ENCODE data around the gene PLD1. TPM values are rescaled to one million over a fixed set of nuclear protein-coding genes. Genes with fewer than 3 reads are reported as not detected.

Gene PLD1
- total and polyA plus RNA-seq, 3 experiments from 2014 or later = 0.59 to 14.5 (median 1.3) TPM

DNA sequence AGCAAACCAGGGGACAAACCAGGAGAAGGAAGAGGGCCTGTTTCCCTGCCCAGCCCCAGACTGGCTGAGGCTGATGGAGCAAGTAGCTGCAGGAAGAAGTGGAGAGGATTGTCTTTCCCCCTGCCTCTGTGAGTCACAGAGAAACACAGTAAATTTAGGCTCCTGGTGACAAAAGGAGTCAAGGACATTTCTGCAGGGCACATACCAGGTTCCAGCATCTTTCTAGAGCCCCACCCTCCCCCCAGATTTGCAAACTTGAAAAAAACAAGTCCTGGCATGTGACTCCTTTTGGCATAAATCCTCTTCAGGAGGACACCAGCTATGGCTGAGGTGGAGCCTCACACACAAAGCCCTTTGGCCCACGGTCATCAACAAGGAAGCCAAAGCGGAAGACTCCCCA, 17.8 kb downstream of the PLD1 start:
- Histone ChIP-seq H3K4me3 (ENCODE audit: low read length) (no peak overlapping the region), H3K9me3 (ENCODE audit: low read length) (no peaks in the 10 kb centered on the region), H3K4me1 (ENCODE audit: insufficient read depth, low read length) (no peaks in the 10 kb centered on the region), H3K27ac (ENCODE audit: low read depth, low read length) (no peak overlapping the region), H3K36me3 (ENCODE audit: insufficient read depth, low read length) (no peaks in the 10 kb centered on the region), H3K27me3 (ENCODE audit: insufficient read depth, low read length, poor library complexity, severe bottlenecking) (no peaks in the 10 kb centered on the region)
- no peak for DNase-seq
- Mint-ChIP-seq H3K27ac (no peak overlapping the region), H3K36me3 (peaks cover 0 to 6% (median 3%) of the 10 kb centered on the region in 3 donors), H3K4me3 (no peak overlapping the region), H3K9me3 (no peaks in the 10 kb centered on the region), H3K27me3 (peaks cover 6 to 11% of the 10 kb centered on the region in 2 donors), H3K4me1 (peaks cover 0 to 3% (median 0%) of the 10 kb centered on the region in 3 donors)
- ChIA-PET CTCF (no interaction called here), POLR2A (no interaction called here)

DNA sequence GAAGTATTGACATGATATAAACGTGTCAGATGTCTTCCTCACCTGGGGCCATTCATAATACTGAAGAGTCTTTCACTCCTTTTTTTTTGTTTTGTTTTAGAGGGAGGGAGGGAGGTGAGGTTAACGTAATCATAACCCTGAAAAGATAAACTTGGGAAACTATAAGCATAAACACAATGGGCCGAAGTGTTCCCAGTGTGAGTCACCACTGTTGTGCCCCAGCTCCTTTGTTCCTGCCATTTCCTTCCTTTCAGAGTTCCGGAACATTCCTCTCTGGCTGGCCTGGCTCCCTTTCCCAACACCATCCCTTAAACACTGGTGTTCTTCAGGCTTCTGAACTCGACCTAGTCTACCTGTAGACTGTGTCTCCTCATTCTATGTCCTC, 18.6 kb downstream of the PLD1 start:
- no peaks in the 10 kb centered on the region for H3K27me3 ChIP-seq (ENCODE audit: insufficient read depth, low read length, poor library complexity, severe bottlenecking)
- H3K36me3 ChIP-seq (ENCODE audit: insufficient read depth, low read length) = no peaks in the 10 kb centered on the region
- H3K4me3 Mint-ChIP-seq = no peak overlapping the region
- peak overlapping the region in 1 of 8 donors; percentile 87 for H3K27ac Mint-ChIP-seq
- H3K27me3 Mint-ChIP-seq = peaks cover 6 to 11% of the 10 kb centered on the region in 2 donors
- H3K4me1 Mint-ChIP-seq = peaks cover 0 to 3% (median 0%) of the 10 kb centered on the region in 3 donors
- no peak for DNase-seq
- CTCF ChIA-PET = no interaction called here
- no peaks in the 10 kb centered on the region for H3K9me3 Mint-ChIP-seq
- no peak overlapping the region for H3K4me3 ChIP-seq (ENCODE audit: low read length)
- H3K27ac ChIP-seq (ENCODE audit: low read depth, low read length) = no peak overlapping the region
- H3K4me1 ChIP-seq (ENCODE audit: insufficient read depth, low read length) = no peaks in the 10 kb centered on the region
- H3K36me3 Mint-ChIP-seq = peaks cover 0 to 6% (median 3%) of the 10 kb centered on the region in 3 donors
- POLR2A ChIA-PET = no interaction called here
- H3K9me3 ChIP-seq (ENCODE audit: low read length) = no peaks in the 10 kb centered on the region

DNA sequence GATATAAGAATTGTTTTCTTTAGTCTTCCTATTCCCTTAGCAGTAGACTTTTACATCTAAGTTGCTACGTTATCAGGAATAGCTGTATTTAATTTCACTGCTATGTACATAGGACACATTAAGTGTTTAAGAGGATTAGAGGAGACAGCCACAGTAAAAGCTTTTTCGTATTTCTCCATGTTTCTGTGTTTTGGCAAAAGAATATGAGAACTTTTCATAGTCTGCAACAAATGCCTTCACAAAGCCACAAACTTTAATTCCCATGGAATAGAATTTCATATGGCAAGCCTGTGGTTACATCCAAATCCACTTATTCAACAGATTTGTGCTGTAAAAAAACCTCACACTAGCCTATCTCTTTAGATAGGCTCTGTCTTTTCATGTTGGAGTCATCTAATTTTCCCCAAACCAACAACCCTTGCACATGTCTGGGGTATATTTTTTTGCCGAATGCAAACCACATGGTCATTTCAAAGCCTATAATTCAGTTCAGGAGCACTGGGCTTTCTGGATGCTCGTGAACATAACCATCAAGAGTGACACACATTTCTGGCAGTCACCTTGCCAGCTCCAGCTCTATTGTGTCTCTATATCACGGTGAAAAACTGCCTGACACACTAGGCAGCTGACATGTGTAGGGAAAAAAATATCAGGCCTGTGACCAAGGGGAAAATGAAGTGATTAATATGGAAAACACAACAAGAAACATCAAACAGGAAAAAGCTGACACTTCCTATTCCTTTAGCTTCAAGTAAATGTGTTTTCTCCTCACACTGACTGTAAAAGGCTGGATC, 19.2 kb downstream of the PLD1 start:
- Mint-ChIP-seq H3K27me3 (peaks cover 6 to 11% of the 10 kb centered on the region in 2 donors), H3K9me3 (no peaks in the 10 kb centered on the region), H3K4me3 (no peak overlapping the region), H3K27ac (no peak overlapping the region), H3K36me3 (peaks cover 0 to 6% (median 3%) of the 10 kb centered on the region in 3 donors), H3K4me1 (peaks cover 0 to 3% (median 0%) of the 10 kb centered on the region in 3 donors)
- ChIA-PET POLR2A (no interaction called here), CTCF (no interaction called here)
- H3K36me3 ChIP-seq (ENCODE audit: insufficient read depth, low read length) = no peaks in the 10 kb centered on the region
- no peaks in the 10 kb centered on the region for H3K4me1 ChIP-seq (ENCODE audit: insufficient read depth, low read length)
- no peaks in the 10 kb centered on the region for H3K27me3 ChIP-seq (ENCODE audit: insufficient read depth, low read length, poor library complexity, severe bottlenecking)
- no peak for DNase-seq
- no peak overlapping the region for H3K4me3 ChIP-seq (ENCODE audit: low read length)
- H3K27ac ChIP-seq (ENCODE audit: low read depth, low read length) = no peak overlapping the region
- H3K9me3 ChIP-seq (ENCODE audit: low read length) = no peaks in the 10 kb centered on the region

DNA sequence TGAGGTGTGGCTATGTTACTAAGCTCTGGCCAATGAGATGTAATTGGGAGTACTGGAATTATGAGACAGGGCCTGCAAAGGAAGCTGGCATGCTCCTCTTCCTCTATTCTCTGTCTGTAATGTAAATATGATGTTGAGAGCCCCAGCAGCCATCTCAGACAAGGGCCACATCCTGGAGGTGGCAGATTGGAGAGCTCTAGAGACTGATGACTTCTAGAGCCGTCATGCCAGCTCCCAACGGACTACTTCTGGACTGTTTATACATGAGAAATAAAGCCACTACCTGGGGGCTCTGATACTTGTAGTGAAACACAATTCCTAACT, 19.7 kb downstream of the PLD1 start:
- POLR2A ChIA-PET = no interaction called here

DNA sequence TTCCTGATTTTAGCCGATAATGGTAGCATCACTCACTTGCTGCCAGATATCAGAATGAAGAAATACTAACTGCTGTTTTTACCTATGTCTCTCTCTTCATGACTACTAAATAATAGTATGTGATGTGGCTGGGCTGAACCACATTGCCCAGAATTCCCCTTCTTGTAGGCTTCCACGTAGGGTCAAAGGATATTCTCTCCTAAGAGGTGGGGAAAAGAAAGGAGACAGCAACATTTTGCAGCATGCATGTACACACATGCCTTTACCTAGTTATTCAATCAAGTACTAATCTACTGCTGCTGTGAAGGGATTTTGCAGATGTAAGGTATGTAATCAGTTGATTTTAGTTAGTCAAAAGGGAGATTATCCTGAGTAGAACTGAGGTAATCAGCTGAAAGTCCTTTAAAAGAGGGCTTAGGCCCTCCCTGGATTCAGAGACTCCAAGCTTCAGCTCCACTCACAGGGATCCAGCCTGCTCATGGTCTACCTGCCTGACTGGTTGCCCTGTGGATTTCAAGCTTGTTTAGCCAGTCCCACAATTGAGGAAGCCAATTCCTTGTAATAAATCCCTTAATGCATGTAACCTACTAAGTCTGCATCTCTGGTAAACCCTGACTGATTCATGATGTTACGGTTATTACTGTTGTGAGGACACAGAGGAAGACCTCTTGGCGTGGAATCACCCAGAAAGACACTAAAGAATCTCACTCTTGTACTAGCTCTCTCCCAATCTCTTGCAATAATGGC, 20.4 kb downstream of the PLD1 start:
- DNase-seq = no peak
- peaks cover 6 to 11% of the 10 kb centered on the region in 2 donors for H3K27me3 Mint-ChIP-seq
- Histone ChIP-seq H3K36me3 (ENCODE audit: insufficient read depth, low read length) (no peaks in the 10 kb centered on the region), H3K27ac (ENCODE audit: low read depth, low read length) (no peak overlapping the region), H3K9me3 (ENCODE audit: low read length) (no peaks in the 10 kb centered on the region), H3K4me1 (ENCODE audit: insufficient read depth, low read length) (no peaks in the 10 kb centered on the region), H3K4me3 (ENCODE audit: low read length) (no peak overlapping the region), H3K27me3 (ENCODE audit: insufficient read depth, low read length, poor library complexity, severe bottlenecking) (no peaks in the 10 kb centered on the region)
- peak overlapping the region in 1 of 8 donors; percentile 32 for H3K27ac Mint-ChIP-seq
- peaks cover 0 to 6% (median 3%) of the 10 kb centered on the region in 3 donors for H3K36me3 Mint-ChIP-seq
- H3K9me3 Mint-ChIP-seq = no peaks in the 10 kb centered on the region
- H3K4me1 Mint-ChIP-seq = peaks cover 0 to 3% (median 0%) of the 10 kb centered on the region in 3 donors
- POLR2A ChIA-PET = interaction anchor here (0.5 kb wide), 1 partner anchor 440 kb away, joined by 5 read pairs; no protein-coding TSS in a partner anchor
- CTCF ChIA-PET = no interaction called here
- no peak overlapping the region for H3K4me3 Mint-ChIP-seq

More for the DNA sequence above, 19.7 kb downstream of the PLD1 start:
- Mint-ChIP-seq H3K36me3 (peaks cover 0 to 6% (median 3%) of the 10 kb centered on the region in 3 donors), H3K4me1 (peaks cover 0 to 3% (median 0%) of the 10 kb centered on the region in 3 donors), H3K27ac (peak overlapping the region in 1 of 8 donors; percentile 32), H3K27me3 (peaks cover 6 to 11% of the 10 kb centered on the region in 2 donors), H3K9me3 (no peaks in the 10 kb centered on the region), H3K4me3 (no peak overlapping the region)
- no peak for DNase-seq
- Histone ChIP-seq H3K36me3 (ENCODE audit: insufficient read depth, low read length) (no peaks in the 10 kb centered on the region), H3K4me1 (ENCODE audit: insufficient read depth, low read length) (no peaks in the 10 kb centered on the region), H3K4me3 (ENCODE audit: low read length) (no peak overlapping the region), H3K9me3 (ENCODE audit: low read length) (no peaks in the 10 kb centered on the region), H3K27ac (ENCODE audit: low read depth, low read length) (no peak overlapping the region), H3K27me3 (ENCODE audit: insufficient read depth, low read length, poor library complexity, severe bottlenecking) (no peaks in the 10 kb centered on the region)
- CTCF ChIA-PET = no interaction called here

DNA sequence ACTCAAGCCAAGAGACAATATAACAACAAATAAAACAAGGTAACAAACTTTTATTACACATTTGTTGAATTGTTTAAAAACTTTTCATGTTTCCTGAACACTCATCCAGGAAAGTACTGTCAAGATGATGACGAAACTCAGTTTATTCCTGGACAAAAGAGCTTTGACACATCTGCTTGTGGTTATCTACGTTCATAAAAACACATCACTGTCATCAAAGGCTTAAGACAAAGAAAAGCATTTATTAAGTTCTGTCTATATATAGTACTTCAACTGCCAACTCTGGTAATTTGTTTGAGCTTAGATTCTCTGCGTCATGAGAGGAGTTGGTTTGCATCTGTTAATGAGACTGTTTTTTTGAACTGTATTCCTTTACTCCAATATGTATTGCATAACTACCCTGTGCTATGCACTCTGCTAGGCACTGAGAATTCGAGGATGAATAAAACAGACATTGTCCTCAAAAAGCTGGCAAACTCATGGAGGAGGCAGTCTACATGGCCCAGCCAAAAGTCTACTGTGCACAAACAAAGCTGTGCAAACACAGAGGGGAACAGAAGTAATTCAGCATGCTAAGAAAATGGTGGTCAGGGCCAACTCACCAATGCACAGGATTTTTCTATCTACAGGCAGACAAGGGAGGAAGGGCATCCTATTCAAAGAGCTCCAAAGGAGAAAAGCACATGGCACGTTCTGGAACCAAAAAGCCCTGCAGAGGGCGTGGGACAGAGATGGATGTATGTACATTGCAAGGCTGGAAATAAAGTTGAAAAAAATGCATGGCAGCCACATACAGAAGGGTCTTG, 21.5 kb downstream of the PLD1 start:
- Mint-ChIP-seq H3K9me3 (no peaks in the 10 kb centered on the region), H3K4me3 (no peak overlapping the region), H3K27ac (peak overlapping the region in 2 of 8 donors; percentile 12 to 22), H3K4me1 (peaks cover 0 to 3% (median 0%) of the 10 kb centered on the region in 3 donors), H3K27me3 (peaks cover 6 to 17% of the 10 kb centered on the region in 2 donors), H3K36me3 (peaks cover 0 to 6% (median 3%) of the 10 kb centered on the region in 3 donors)
- Histone ChIP-seq H3K27me3 (ENCODE audit: insufficient read depth, low read length, poor library complexity, severe bottlenecking) (no peaks in the 10 kb centered on the region), H3K27ac (ENCODE audit: low read depth, low read length) (no peak overlapping the region), H3K4me3 (ENCODE audit: low read length) (no peak overlapping the region), H3K4me1 (ENCODE audit: insufficient read depth, low read length) (no peaks in the 10 kb centered on the region), H3K9me3 (ENCODE audit: low read length) (no peaks in the 10 kb centered on the region), H3K36me3 (ENCODE audit: insufficient read depth, low read length) (no peaks in the 10 kb centered on the region)
- POLR2A ChIA-PET = no interaction called here
- CTCF ChIA-PET = no interaction called here
- no peak for DNase-seq

DNA sequence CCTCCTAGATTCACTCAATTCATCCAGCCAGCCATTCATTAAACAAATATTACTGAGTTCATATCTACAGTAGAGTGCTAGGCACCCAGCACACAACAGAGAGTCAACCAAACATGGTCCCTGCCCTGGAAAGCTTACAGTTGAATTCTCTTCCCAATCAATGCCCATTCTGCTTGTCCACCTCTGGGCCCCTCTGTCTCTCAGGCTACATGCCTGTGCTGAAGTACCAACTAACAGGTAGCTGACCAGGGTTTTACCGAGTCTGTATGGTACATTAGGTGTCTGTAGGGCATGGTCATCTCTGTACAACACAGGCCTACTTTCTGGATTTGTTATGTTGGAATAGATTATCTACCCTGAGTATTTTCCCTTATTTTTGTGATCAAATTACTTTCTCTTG, 23.3 kb downstream of the PLD1 start:
- H3K4me3 ChIP-seq (ENCODE audit: low read length) = no peak overlapping the region
- no peak for DNase-seq
- Mint-ChIP-seq H3K4me1 (peaks cover 0 to 3% (median 0%) of the 10 kb centered on the region in 3 donors), H3K27me3 (peaks cover 6 to 20% of the 10 kb centered on the region in 2 donors), H3K27ac (no peak overlapping the region), H3K4me3 (peak overlapping the region in 1 of 7 donors; percentile 0), H3K9me3 (no peaks in the 10 kb centered on the region), H3K36me3 (peaks cover 0 to 6% (median 3%) of the 10 kb centered on the region in 3 donors)
- no peak overlapping the region for H3K27ac ChIP-seq (ENCODE audit: low read depth, low read length)
- H3K36me3 ChIP-seq (ENCODE audit: insufficient read depth, low read length) = no peaks in the 10 kb centered on the region
- no peaks in the 10 kb centered on the region for H3K4me1 ChIP-seq (ENCODE audit: insufficient read depth, low read length)
- H3K9me3 ChIP-seq (ENCODE audit: low read length) = no peaks in the 10 kb centered on the region
- ChIA-PET POLR2A (no interaction called here), CTCF (no interaction called here)
- H3K27me3 ChIP-seq (ENCODE audit: insufficient read depth, low read length, poor library complexity, severe bottlenecking) = no peaks in the 10 kb centered on the region

DNA sequence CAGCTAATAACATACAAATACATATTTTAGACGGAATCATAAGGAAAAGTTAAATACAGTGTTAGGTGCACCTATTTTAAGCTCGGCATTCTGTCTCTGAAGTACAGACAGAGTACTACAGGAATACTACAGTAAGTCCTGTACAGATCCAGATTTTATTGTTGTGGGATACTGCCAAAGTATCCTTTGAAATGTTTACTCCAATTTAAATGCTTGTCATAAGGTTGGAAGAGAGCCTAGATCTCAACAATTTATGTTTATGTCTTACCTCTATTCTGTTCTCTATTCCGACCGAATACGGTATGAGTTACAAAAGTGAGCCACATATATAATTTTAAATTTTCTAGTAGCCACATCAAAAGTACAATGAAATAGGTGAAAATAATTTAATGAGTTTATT, 25.3 kb downstream of the PLD1 start:
- DNase-seq = no peak
- no peak overlapping the region for H3K27ac Mint-ChIP-seq
- H3K9me3 Mint-ChIP-seq = no peaks in the 10 kb centered on the region
- H3K36me3 Mint-ChIP-seq = peaks cover 0 to 6% (median 3%) of the 10 kb centered on the region in 3 donors
- H3K4me3 Mint-ChIP-seq = no peak overlapping the region
- H3K4me1 Mint-ChIP-seq = no peaks in the 10 kb centered on the region
- Histone ChIP-seq H3K27me3 (ENCODE audit: insufficient read depth, low read length, poor library complexity, severe bottlenecking) (no peaks in the 10 kb centered on the region), H3K4me1 (ENCODE audit: insufficient read depth, low read length) (no peaks in the 10 kb centered on the region), H3K36me3 (ENCODE audit: insufficient read depth, low read length) (no peaks in the 10 kb centered on the region), H3K27ac (ENCODE audit: low read depth, low read length) (no peak overlapping the region), H3K4me3 (ENCODE audit: low read length) (no peak overlapping the region), H3K9me3 (ENCODE audit: low read length) (no peaks in the 10 kb centered on the region)
- POLR2A ChIA-PET = no interaction called here
- CTCF ChIA-PET = no interaction called here
- peaks cover 4 to 27% of the 10 kb centered on the region in 2 donors for H3K27me3 Mint-ChIP-seq

All from CD8-positive, alpha-beta memory T cell (primary cell).